A549 (cell line): Measurements from ENCODE around the gene MOCS1. TPM values are rescaled to one million over a fixed set of nuclear protein-coding genes. Genes with fewer than 3 reads are reported as not detected.

Experiments used
- ATAC-seq, 2 experiments: fragments of 200-7000 bp in 1 of 2; fragments of >200 bp in 1 of 2; cut with Nextera tagmentation in 1 of 2; cut with Tn5 transposase in 1 of 2; 3 replicates each; pipeline versions ENCODE4 v1.8.0 to v1.9.1; 2018 to 2020; ENCODE audit warnings: mild to moderate bottlenecking in 1 of 2, moderate library complexity in 1 of 2
- CTCF ChIA-PET: fragments of 300-600 bp; sonication (Branson Sonifier 250); formaldehyde crosslinking; extraction: SDS; loops from one replicate; lab custom pipeline; 2021; ENCODE audit warnings: antibody characterized with exemption, inconsistent platforms; lab: Yijun Ruan, JAX
- POLR2A ChIA-PET: fragments of 350-600 bp; formaldehyde crosslinking; extraction: SDS; loops from one replicate; lab custom pipeline; 2021; ENCODE audit warnings: antibody characterized with exemption, inconsistent platforms; lab: Yijun Ruan, JAX
- DNase-seq, 2 experiments: peaks; one replicate each; pipeline versions ENCODE4 v3.0.0 to v3.0.0-alpha.2; 2011 to 2016; ENCODE audit warnings: low read depth in 1 of 2, low spot score in 1 of 2
- FAIRE-seq: peaks from 2 replicates; lab custom pipeline; 2011; peaks lifted over from hg19 to GRCh38; lab: Jason Lieb, UNC
- H3K27ac ChIP-seq, 2 experiments: fragments of >200 bp; sonication (Bioruptor Twin); formaldehyde crosslinking; 3 replicates each; pipeline ENCODE4 v1.5.1; 2016 to 2017
- H3K4me1 ChIP-seq: fragments of >200 bp; sonication (Bioruptor Twin); formaldehyde crosslinking; 3 replicates; pipeline ENCODE4 v1.6.1; 2016
- H3K4me2 ChIP-seq: fragments of >200 bp; sonication (Bioruptor Twin); formaldehyde crosslinking; 3 replicates; pipeline ENCODE4 v1.6.1; 2016
- H3K4me3 ChIP-seq: fragments of >200 bp; sonication (Bioruptor Twin); formaldehyde crosslinking; 3 replicates; pipeline ENCODE4 v1.5.1; 2016
- H3K9me3 ChIP-seq: fragments of >200 bp; sonication (Bioruptor Twin); formaldehyde crosslinking; 3 replicates; pipeline ENCODE4 v1.6.1; 2016
- CEBPB ChIP-seq, 2 experiments: fragments of >200 bp in 1 of 2; sonication (Bioruptor Twin) in 1 of 2; formaldehyde crosslinking in 1 of 2; IDR thresholded peaks; 2 replicates each; pipeline ENCODE4 v1.6.1; 2012 to 2016
- CHD2 ChIP-seq: fragments of 150-350 bp; IDR thresholded peaks from 2 replicates; pipeline ENCODE4 v1.6.1; 2014; ENCODE audit warnings: low read length; ENCODE audit not compliant: partially characterized antibody
- CHD4 ChIP-seq: fragments of 200-600 bp; sonication (generic); IDR thresholded peaks from 2 replicates; pipeline ENCODE4 v1.6.1; 2016; ENCODE audit warnings: antibody characterized with exemption, mild to moderate bottlenecking, borderline replicate concordance
- GATA3 ChIP-seq: IDR thresholded peaks from 2 replicates; pipeline ENCODE4 v1.6.1; 2012; ENCODE audit warnings: borderline replicate concordance
- HDAC2 ChIP-seq: fragments of 200-600 bp; sonication (generic); IDR thresholded peaks from 2 replicates; pipeline ENCODE4 v1.6.1; 2016
- HES2 ChIP-seq: fragments of >200 bp; sonication (Bioruptor Twin); formaldehyde crosslinking; IDR thresholded peaks from 2 replicates; pipeline ENCODE4 v1.6.1; 2016
- MAFK ChIP-seq: fragments of 450-650 bp; IDR thresholded peaks from 2 replicates; pipeline ENCODE4 v1.6.1; 2014; ENCODE audit not compliant: partially characterized antibody
- NFE2L2 ChIP-seq: fragments of 150-350 bp; conservative IDR thresholded peaks from 2 replicates; pipeline ENCODE4 v1.6.1; 2014; ENCODE audit warnings: low read length
- NPAS2 ChIP-seq: fragments of 250-450 bp; sonication (Bioruptor Pico); IDR thresholded peaks from 2 replicates; pipeline ENCODE4 v1.8.0; 2022; ENCODE audit warnings: mild to moderate bottlenecking, moderate library complexity, borderline replicate concordance
- PHF8 ChIP-seq: fragments of 200-600 bp; sonication (generic); IDR thresholded peaks from 2 replicates; pipeline ENCODE4 v1.6.1; 2016; ENCODE audit warnings: low read depth, mild to moderate bottlenecking, antibody characterized with exemption, moderate library complexity, borderline replicate concordance
- RAD21 ChIP-seq, 2 experiments: fragments of >200 bp in 1 of 2; sonication (Bioruptor Twin) in 1 of 2; formaldehyde crosslinking in 1 of 2; IDR thresholded peaks in 1 of 2; conservative IDR thresholded peaks in 1 of 2; 2 replicates in 1 of 2; 3 replicates in 1 of 2; pipeline ENCODE4 v1.6.1; 2012 to 2018; ENCODE audit warnings: inconsistent platforms in 1 of 2
- RCOR1 ChIP-seq: fragments of 150-350 bp; IDR thresholded peaks from 2 replicates; pipeline ENCODE4 v1.6.1; 2014; ENCODE audit warnings: antibody characterized with exemption, low read length, low read depth
- REST ChIP-seq: fragments of 200-600 bp; sonication (generic); IDR thresholded peaks from 2 replicates; pipeline ENCODE4 v1.6.1; 2016; ENCODE audit warnings: antibody characterized with exemption, mild to moderate bottlenecking, moderate library complexity
- SMC3 ChIP-seq: fragments of >200 bp; sonication (Bioruptor Twin); formaldehyde crosslinking; IDR thresholded peaks from 3 replicates; pipeline ENCODE4 v1.6.1; 2018; ENCODE audit warnings: inconsistent platforms
- TP53 ChIP-seq: fragments of 250-450 bp; sonication (Bioruptor Pico); IDR thresholded peaks from 2 replicates; pipeline ENCODE4 v1.5.0; 2021; ENCODE audit warnings: mild to moderate bottlenecking, moderate library complexity
- ZFP36 ChIP-seq: fragments of 450-650 bp; IDR thresholded peaks from 2 replicates; pipeline ENCODE4 v1.6.1; 2014; ENCODE audit warnings: borderline replicate concordance; ENCODE audit not compliant: partially characterized antibody
- ZSCAN20 ChIP-seq: fragments of 250-450 bp; sonication (Bioruptor Pico); IDR thresholded peaks from 2 replicates; pipeline ENCODE4 v1.8.0; 2022; ENCODE audit warnings: mild to moderate bottlenecking, moderate library complexity
- WGBS: methylation state at CpG from one replicate; pipeline ENCODE4 v1.1.6; 2017; ENCODE audit errors: missing lambda C conversion rate; 5-methylcytosine and 5-hydroxymethylcytosine counted together
- polyA plus RNA-seq, 4 experiments: library from polyadenylated mRNA; depleted of rRNA in 3 of 4; stranded (reverse); fragments of >200 nt; fragmentation: RNase III in 1 of 4; extraction: RNeasy Plus Mini Kit Qiagen cat#74134 plus additional on column Dnase treatment in 1 of 4; gene quantifications; 2 replicates in 3 of 4; 3 replicates in 1 of 4; pipeline ENCODE4 v1.2.3, GENCODE V29; 2011 to 2017
- TF ChIP-seq, protein P1 (sequence below): fragments of >200 bp; sonication (Bioruptor Twin); formaldehyde crosslinking; IDR thresholded peaks from 3 replicates; pipeline ENCODE4 v1.5.1; 2016

Gene MOCS1
- polyA plus RNA-seq, 2 of the 4 experiments (the other 2 are of a cell fraction) = 0.68 to 1.8 TPM

- Histone ChIP-seq H3K27ac (no peak overlapping the region), H3K4me2 (no peak overlapping the region), H3K9me3 (no peaks in the 10 kb centered on the region), H3K4me3 (no peak overlapping the region), H3K4me1 (no peaks in the 10 kb centered on the region)
- TF ChIP-seq ZSCAN20 (no peak), HES2 (no peak), NFE2L2 (no peak), TP53 (CRISPR knock-in tag) (no peak), PHF8 (no peak), CHD2 (no peak), CHD4 (no peak), NPAS2 (CRISPR knock-in tag) (no peak), MAFK (no peak), HDAC2 (no peak), GATA3 (no peak), ZFP36 (no peak)
- POLR2A ChIA-PET = no interaction called here
- FAIRE-seq (no peak), DNase-seq (no peak), ATAC-seq (no peak)
- CTCF ChIA-PET = interaction anchor here (0.6 to 2.8 kb wide), 5 partner anchors 28 to 1195 kb away, joined by 3 to 12 read pairs (median 5); no protein-coding TSS in a partner anchor
- WGBS = 23% methylated on average over 6 of the region's 8 CpGs
Measured at GRCh38 chr6:39893286-39893685, 41.0 kb downstream of the MOCS1 start.

GRCh38 chr6:39892490-39893129 lies 41.7 kb downstream of the MOCS1 start:
- no peak overlapping the region for H3K4me3 ChIP-seq
- FAIRE-seq (no peak), ATAC-seq (peak; percentile 70 to 93; a peak in 4 of 6 replicates), DNase-seq (peak; percentile 26 to 38)
- WGBS = no CpG with 5 or more reads among the region's 2 CpGs
- no peak overlapping the region for H3K27ac ChIP-seq
- no peak overlapping the region for H3K4me2 ChIP-seq
- POLR2A ChIA-PET = no interaction called here
- H3K4me1 ChIP-seq = no peaks in the 10 kb centered on the region
- TF ChIP-seq, protein P1, sequence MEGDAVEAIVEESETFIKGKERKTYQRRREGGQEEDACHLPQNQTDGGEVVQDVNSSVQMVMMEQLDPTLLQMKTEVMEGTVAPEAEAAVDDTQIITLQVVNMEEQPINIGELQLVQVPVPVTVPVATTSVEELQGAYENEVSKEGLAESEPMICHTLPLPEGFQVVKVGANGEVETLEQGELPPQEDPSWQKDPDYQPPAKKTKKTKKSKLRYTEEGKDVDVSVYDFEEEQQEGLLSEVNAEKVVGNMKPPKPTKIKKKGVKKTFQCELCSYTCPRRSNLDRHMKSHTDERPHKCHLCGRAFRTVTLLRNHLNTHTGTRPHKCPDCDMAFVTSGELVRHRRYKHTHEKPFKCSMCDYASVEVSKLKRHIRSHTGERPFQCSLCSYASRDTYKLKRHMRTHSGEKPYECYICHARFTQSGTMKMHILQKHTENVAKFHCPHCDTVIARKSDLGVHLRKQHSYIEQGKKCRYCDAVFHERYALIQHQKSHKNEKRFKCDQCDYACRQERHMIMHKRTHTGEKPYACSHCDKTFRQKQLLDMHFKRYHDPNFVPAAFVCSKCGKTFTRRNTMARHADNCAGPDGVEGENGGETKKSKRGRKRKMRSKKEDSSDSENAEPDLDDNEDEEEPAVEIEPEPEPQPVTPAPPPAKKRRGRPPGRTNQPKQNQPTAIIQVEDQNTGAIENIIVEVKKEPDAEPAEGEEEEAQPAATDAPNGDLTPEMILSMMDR = peak; percentile 27; the same call in 2 of the 3 replicates
- TF ChIP-seq REST (no peak), RCOR1 (no peak), SMC3 (peak; percentile 58), RAD21 (conservative IDR thresholded peaks at IDR 0.05 in 1 of 2, IDR thresholded peaks at IDR 0.05 in 1 of 2) (peak; percentile 48 to 68; a peak in 4 of 5 replicates), CEBPB (IDR thresholded peaks at IDR 0.05) (no peak)
- TF ChIP-seq, all 56 proteins: peak for 3
- no peaks in the 10 kb centered on the region for H3K9me3 ChIP-seq
- CTCF ChIA-PET = interaction anchor here (1.0 to 2.8 kb wide), 3 partner anchors 27 to 530 kb away, joined by 5 to 12 read pairs (median 7); no protein-coding TSS in a partner anchor
